Memory B cell (primary cell): ENCODE data around the gene CADM3.

Source experiments
- ATAC-seq: fragments of 150-1000 bp; cut with Tn5 transposase; 2 replicates; pipeline ENCODE4 v1.10.0; 2021; ENCODE audit warnings: low read depth, mild to moderate bottlenecking, moderate library complexity
- DNase-seq, 2 donors: peaks; one replicate each; pipeline ENCODE4 v3.0.0; 2022; ENCODE audit warnings: low spot score in 2 of 2
- H3K27ac Mint-ChIP-seq: one replicate; pipeline ENCODE4 v1.8.0; 2022; ENCODE audit warnings: mild to moderate bottlenecking, moderate library complexity, mixed read lengths
- H3K27me3 Mint-ChIP-seq: one replicate; pipeline ENCODE4 v1.8.0; 2022; ENCODE audit warnings: mixed read lengths
- H3K36me3 Mint-ChIP-seq: one replicate; pipeline ENCODE4 v1.8.0; 2022; ENCODE audit warnings: mild to moderate bottlenecking, mixed read lengths
- H3K4me1 Mint-ChIP-seq: one replicate; pipeline ENCODE4 v1.8.0; 2022; ENCODE audit warnings: mixed read lengths
- H3K4me3 Mint-ChIP-seq: one replicate; pipeline ENCODE4 v1.8.0; 2022; ENCODE audit warnings: mild to moderate bottlenecking, moderate library complexity, mixed read lengths
- H3K9me3 Mint-ChIP-seq: one replicate; pipeline ENCODE4 v1.8.0; 2022; ENCODE audit warnings: mixed read lengths

The CADM3 gene

DNA sequence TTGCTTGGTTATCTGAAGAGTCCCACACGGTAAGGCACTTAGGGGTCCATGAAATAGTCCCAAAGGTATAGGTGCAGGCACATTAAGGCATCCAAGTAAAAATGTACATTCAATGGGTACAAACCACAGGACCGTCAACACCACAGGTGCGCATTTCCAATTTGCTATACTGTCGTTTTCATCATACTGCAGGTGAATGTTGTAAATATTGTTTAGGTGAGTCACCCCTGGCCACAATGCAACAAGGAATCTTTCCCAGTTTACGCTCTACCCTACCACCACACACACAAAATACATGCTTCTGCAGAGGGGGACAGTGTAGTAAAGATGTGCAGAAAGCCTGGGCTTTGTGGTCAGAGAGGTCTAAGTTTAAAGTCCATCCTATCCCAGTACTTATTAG, 13.7 kb downstream of the CADM3 start:
- H3K36me3 Mint-ChIP-seq: peaks cover 4% of the 10 kb centered on the region
- H3K4me3 Mint-ChIP-seq: no peak overlapping the region
- H3K9me3 Mint-ChIP-seq: no peaks in the 10 kb centered on the region
- ATAC-seq (no peak), DNase-seq (no peak)
- H3K27me3 Mint-ChIP-seq: peaks cover 6% of the 10 kb centered on the region
- peaks cover 32% of the 10 kb centered on the region for H3K4me1 Mint-ChIP-seq
- H3K27ac Mint-ChIP-seq: no peak overlapping the region

- peaks cover 1% of the 10 kb centered on the region for H3K36me3 Mint-ChIP-seq
- peaks cover 3% of the 10 kb centered on the region for H3K27me3 Mint-ChIP-seq
- peaks cover 32% of the 10 kb centered on the region for H3K4me1 Mint-ChIP-seq
- H3K4me3 Mint-ChIP-seq: no peak overlapping the region
- H3K27ac Mint-ChIP-seq: no peak overlapping the region
- no peaks in the 10 kb centered on the region for H3K9me3 Mint-ChIP-seq
- ATAC-seq: no peak
- no peak for DNase-seq
These were observed 15.6 kb downstream of the CADM3 start for GRCh38 chr1:159187033-159187432.

GRCh38 chr1:159187647-159188374, 16.4 kb downstream of the CADM3 start:
- Mint-ChIP-seq H3K27ac (peak overlapping the region; percentile 88), H3K36me3 (no peaks in the 10 kb centered on the region), H3K4me1 (peaks cover 32% of the 10 kb centered on the region), H3K27me3 (peaks cover 2% of the 10 kb centered on the region), H3K9me3 (no peaks in the 10 kb centered on the region), H3K4me3 (peak overlapping the region; percentile 94)
- ATAC-seq: peak; percentile 20
- no peak for DNase-seq

DNA sequence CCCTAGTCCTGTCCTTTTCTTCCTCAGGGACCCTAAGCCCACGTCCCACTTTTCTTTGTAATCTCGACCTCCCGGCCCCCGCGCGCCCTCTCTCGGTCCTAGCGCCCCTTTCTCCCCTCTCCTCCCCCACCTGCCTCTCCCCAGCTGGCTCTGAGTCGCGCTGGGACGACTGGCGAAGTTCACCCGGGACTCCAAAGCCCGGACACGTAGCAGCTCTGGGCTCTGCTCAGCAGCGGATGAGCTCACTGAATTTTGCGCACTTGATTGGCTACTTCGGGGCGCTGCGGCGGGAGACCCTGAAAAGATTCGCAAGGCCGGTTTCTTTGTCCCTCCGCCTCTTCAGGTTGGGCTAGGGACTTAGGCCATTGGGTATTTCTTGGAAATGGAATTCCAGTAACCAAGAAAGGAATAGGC, 17.0 kb downstream of the CADM3 start:
- H3K27me3 Mint-ChIP-seq: peaks cover 2% of the 10 kb centered on the region
- H3K4me3 Mint-ChIP-seq: peak overlapping the region; percentile 94
- peaks cover 29% of the 10 kb centered on the region for H3K4me1 Mint-ChIP-seq
- no peaks in the 10 kb centered on the region for H3K9me3 Mint-ChIP-seq
- peak overlapping the region; percentile 88 for H3K27ac Mint-ChIP-seq
- DNase-seq (peak; percentile 61 to 66), ATAC-seq (peak; percentile 98)
- H3K36me3 Mint-ChIP-seq: no peaks in the 10 kb centered on the region

DNA sequence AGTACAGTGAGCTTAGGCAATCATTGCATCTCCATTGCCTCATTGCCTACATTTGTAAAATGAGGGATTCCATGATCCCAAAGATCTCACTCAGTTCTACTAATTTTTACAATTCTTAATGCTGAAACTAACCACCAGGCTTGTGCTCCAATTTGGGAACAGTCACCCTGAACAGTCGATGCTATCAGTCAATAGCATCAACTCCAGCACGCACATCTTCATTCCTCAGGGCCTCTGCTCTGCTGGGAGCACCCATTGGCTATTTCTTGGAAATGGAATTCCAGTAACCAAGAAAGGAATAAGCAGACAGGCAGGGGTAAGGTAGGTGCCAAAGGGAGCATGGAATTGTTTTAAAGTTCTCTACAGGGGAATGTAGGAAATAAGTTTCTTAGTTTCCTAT, 19.0 kb downstream of the CADM3 start:
- Mint-ChIP-seq H3K9me3 (no peaks in the 10 kb centered on the region), H3K4me1 (peaks cover 29% of the 10 kb centered on the region), H3K27ac (no peak overlapping the region), H3K4me3 (no peak overlapping the region), H3K36me3 (no peaks in the 10 kb centered on the region), H3K27me3 (peaks cover 2% of the 10 kb centered on the region)
- ATAC-seq (no peak), DNase-seq (no peak)

DNA sequence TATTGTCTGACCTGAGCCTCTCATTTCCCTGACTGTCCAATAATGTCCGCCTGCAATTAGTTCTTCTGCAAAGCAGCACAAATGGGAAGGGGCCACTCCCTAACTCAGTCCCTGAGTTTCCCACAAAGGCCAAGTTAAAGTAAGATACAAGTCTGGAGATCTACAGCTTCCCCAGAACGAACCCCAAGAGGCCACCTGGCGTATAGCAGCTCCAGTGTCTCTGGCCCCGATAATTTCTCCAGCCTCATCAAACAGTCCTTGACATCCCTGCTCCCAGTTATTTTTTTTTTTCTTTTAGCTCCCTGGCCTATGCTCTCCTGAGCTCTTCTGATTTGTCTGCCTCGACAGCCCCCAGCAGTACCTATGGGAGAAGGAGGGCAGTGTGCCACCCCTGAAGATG, 25.1 kb downstream of the CADM3 start:
- Mint-ChIP-seq H3K4me3 (no peak overlapping the region), H3K27me3 (peaks cover 16% of the 10 kb centered on the region), H3K9me3 (no peaks in the 10 kb centered on the region), H3K4me1 (peaks cover 4% of the 10 kb centered on the region), H3K27ac (no peak overlapping the region), H3K36me3 (no peaks in the 10 kb centered on the region)
- DNase-seq: no peak
- ATAC-seq: no peak

GRCh38 chr1:159197561-159198557, 26.4 kb downstream of the CADM3 start:
- DNase-seq (peak; percentile 57 to 59), ATAC-seq (peak; percentile 89)
- Mint-ChIP-seq H3K27me3 (peaks cover 24% of the 10 kb centered on the region), H3K9me3 (no peaks in the 10 kb centered on the region), H3K4me1 (peaks cover 4% of the 10 kb centered on the region), H3K4me3 (no peak overlapping the region), H3K36me3 (no peaks in the 10 kb centered on the region), H3K27ac (no peak overlapping the region)

DNA sequence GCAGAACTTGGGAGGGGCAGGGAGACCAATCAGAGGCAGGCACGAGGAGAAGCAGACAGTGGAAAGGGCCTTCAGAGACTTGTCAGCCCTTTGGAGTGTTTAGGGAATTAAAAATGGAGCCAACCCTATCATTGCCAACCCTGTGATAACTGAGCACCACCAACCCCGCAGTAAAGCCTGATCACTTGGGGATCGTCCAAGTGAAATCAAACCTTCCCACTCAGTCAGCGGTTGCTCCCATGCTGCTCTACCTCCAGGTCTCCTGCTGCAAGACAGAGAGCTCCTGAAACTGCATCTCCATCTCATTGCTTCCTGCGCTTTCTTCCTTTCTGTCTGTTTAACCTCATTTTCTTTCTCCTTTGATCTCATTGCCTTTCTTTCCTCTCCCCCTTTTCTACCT, 28.5 kb downstream of the CADM3 start:
- no peak for DNase-seq
- H3K27me3 Mint-ChIP-seq: peaks cover 33% of the 10 kb centered on the region

DNA sequence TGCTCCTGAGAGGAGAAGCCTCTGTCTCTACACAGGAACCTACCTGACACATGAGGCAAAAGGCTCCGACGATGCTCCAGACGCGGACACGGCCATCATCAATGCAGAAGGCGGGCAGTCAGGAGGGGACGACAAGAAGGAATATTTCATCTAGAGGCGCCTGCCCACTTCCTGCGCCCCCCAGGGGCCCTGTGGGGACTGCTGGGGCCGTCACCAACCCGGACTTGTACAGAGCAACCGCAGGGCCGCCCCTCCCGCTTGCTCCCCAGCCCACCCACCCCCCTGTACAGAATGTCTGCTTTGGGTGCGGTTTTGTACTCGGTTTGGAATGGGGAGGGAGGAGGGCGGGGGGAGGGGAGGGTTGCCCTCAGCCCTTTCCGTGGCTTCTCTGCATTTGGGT, 29.4 kb downstream of the CADM3 start:
- DNase-seq: no peak
- H3K27ac Mint-ChIP-seq: no peak overlapping the region
- ATAC-seq: no peak
- H3K9me3 Mint-ChIP-seq: no peaks in the 10 kb centered on the region
- H3K27me3 Mint-ChIP-seq: peaks cover 42% of the 10 kb centered on the region
- H3K4me1 Mint-ChIP-seq: peaks cover 4% of the 10 kb centered on the region
- no peaks in the 10 kb centered on the region for H3K36me3 Mint-ChIP-seq
- no peak overlapping the region for H3K4me3 Mint-ChIP-seq

More for the DNA sequence above, 28.5 kb downstream of the CADM3 start:
- H3K9me3 Mint-ChIP-seq: no peaks in the 10 kb centered on the region
- peaks cover 4% of the 10 kb centered on the region for H3K4me1 Mint-ChIP-seq
- no peak overlapping the region for H3K4me3 Mint-ChIP-seq
- H3K27ac Mint-ChIP-seq: no peak overlapping the region
- no peak for ATAC-seq
- H3K36me3 Mint-ChIP-seq: no peaks in the 10 kb centered on the region

DNA sequence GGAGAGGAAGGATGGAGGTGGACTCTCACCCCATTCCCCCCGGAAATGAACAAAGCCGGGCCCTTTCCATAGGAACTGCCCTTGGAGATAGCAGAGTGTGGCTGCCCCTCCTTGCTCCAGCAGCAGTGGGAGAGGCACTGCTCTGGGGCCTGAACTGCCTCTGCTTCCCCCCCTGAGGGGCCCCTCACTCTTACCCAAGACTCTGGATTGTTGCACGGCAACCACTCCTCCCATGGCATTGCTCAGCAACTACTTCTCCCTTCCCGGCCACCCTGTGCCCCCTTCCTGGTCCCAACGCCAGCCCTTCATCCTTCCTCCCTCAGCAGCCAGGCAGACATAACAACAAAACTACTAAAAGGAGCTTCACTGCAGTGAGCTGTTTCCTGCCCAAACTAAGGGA, 30.2 kb downstream of the CADM3 start:
- Mint-ChIP-seq H3K4me1 (peaks cover 6% of the 10 kb centered on the region), H3K9me3 (no peaks in the 10 kb centered on the region), H3K27me3 (peaks cover 46% of the 10 kb centered on the region), H3K36me3 (no peaks in the 10 kb centered on the region), H3K27ac (no peak overlapping the region), H3K4me3 (no peak overlapping the region)
- no peak for DNase-seq
- no peak for ATAC-seq

DNA sequence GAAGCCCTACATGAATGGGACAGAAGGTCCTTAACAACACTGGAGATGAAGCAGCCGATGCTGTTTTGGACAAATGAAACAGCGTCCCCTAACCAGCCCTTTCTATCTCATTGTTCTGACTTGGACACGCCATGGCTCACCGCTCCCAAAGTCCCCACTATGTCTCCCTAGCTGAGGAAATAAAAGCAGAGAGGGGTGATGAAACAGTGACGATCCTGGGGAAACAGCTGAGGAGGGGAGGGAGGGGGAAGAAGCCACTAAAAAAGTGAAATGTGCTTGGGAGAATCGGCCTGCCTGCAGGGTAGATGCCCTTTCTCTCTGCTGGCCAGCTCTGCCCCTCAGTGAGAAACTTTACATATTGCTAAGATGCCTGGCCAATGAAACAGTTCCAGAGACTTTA, 32.2 kb downstream of the CADM3 start:
- H3K4me3 Mint-ChIP-seq: no peak overlapping the region
- H3K9me3 Mint-ChIP-seq: no peaks in the 10 kb centered on the region
- H3K27me3 Mint-ChIP-seq: peaks cover 58% of the 10 kb centered on the region
- peaks cover 13% of the 10 kb centered on the region for H3K4me1 Mint-ChIP-seq
- H3K36me3 Mint-ChIP-seq: no peaks in the 10 kb centered on the region
- no peak for ATAC-seq
- no peak overlapping the region for H3K27ac Mint-ChIP-seq
- DNase-seq: no peak

DNA sequence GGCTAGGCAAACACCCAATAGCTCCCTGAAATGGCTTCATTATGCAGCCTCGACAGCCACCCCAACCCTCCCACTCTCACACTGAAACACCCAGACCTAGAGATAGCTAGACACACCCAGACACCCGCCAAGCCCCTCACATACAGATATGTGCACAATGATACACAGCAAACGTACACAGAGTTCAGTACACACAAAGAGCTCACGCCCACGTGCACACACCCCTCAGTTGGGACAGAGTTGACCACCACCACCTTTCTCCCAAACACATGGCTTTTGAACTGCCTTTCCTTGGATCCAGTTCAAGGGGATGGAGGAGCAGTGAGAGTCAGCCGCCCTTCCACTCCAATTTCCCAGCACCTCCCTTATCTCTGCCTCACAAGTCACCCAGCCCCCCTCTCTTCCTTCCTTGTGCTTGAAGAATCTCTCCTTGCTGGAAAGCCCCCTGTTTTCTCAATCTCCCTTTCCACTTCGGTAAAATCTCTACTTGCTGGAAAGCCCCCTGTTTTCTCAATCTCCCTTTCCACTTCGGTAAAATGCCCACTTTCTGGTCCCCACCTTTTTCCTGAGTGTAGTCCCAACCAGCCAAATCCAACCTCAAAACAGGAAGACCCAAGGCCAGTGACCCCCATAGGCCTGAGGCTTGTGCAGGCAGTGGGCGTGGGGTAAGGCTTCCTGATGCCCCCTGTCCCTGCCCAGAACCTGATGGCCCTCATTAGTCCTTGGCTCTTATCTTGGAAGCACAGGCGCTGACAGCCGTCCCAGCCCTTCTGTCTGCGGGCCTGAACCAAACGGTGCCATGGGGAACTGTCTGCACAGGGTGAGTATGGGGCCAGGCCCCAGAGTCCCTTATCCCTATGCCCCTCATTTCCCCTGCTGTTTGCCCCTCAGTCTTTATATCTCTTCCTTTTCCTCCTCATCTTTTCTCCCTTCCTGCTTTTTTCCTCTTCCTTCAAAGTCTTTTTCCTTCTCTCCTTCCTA, 33.0 kb downstream of the CADM3 start, which contains the start of gene ACKR1:
TSS of gene ACKR1 (plus strand) at position 715 of the 981 bp plus-strand sequence. CDS start at position 800, 85 bp downstream.
- H3K36me3 Mint-ChIP-seq: no peaks in the 10 kb centered on the region
- no peaks in the 10 kb centered on the region for H3K9me3 Mint-ChIP-seq
- no peak for ATAC-seq
- no peak within 1 kb of the TSS for H3K27ac Mint-ChIP-seq
- no peak within 1 kb of the TSS for H3K4me3 Mint-ChIP-seq
- peaks cover 60% of the 10 kb centered on the region for H3K27me3 Mint-ChIP-seq
- no peak for DNase-seq
- H3K4me1 Mint-ChIP-seq: peaks cover 13% of the 10 kb centered on the region

GRCh38 chr1:159205225-159205624, 33.8 kb downstream of the CADM3 start:
- peaks cover 58% of the 10 kb centered on the region for H3K27me3 Mint-ChIP-seq

More at GRCh38 chr1:159205225-159205624, 33.8 kb downstream of the CADM3 start:
- ATAC-seq (no peak), DNase-seq (no peak)
- Mint-ChIP-seq H3K27ac (no peak overlapping the region), H3K4me3 (no peak overlapping the region), H3K36me3 (no peaks in the 10 kb centered on the region), H3K9me3 (no peaks in the 10 kb centered on the region), H3K4me1 (peaks cover 13% of the 10 kb centered on the region)
